ENCODE results near the gene PCBP3.
"Not testable (repeated sequence)": the region's sequence is repeated elsewhere in the genome, so short reads cannot be mapped to it uniquely, and the experiment has no call there.

PCBP3 gene

GRCh38 chr21:45945066-45945867 lies 301.7 kb downstream of the PCBP3 start:
- no peak for DNase-seq (ENCODE audit: low read depth in 2 of 2)

DNA sequence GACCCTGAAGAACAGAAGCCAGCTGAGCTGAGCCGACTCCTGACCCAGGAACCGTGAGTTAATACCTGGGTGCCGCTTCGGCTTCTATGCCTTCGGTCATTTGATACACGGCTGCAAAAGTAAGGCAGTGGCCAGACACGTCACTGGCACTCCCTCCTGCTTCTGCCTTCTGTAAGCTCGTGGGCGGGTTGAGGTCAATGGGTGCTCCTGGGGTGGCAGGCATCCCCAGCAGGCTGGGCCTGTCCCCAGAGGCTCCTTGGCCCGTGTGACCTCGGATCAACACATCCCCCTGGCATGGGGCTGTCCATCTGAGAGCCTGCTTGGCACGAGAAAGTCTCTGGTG lies 302.3 kb downstream of the PCBP3 start:
- no peak for DNase-seq (ENCODE audit: low read depth in 2 of 2)

- no peak for DNase-seq (ENCODE audit: low read depth in 2 of 2)
These were observed 303.8 kb downstream of the PCBP3 start for GRCh38 chr21:45947296-45947695.

GRCh38 chr21:45947716-45948255 lies 304.3 kb downstream of the PCBP3 start:
- DNase-seq (ENCODE audit: low read depth in 2 of 2), result no peak

DNA sequence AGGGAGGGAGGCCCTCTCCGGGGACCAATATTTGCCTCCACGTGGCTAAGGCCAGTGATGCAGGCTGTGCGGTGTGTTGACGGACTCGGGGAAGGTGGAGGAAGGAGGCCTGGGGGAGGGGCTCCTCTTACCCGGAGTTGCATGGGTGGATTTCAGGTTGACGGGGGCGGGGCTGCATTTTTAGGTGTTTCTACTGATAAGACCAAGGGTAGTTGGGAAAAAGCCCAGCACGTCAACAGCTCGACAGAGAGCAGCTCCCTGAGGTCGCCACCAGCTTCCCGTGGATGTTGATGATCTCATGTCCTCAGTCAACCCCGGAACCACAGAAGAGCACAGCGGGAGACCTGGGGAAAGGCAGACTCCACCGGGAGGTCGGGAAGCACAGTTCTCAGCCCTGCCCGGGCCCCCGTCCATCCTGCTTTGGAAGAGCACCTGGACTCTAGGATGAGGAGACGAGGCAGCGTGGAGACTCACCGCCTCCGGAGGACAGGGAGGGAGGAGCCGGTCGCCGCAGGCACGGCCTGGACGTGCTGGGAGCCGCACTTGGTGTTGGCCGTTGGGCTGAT lies 305.1 kb downstream of the PCBP3 start:
- DNase-seq (ENCODE audit: low read depth in 2 of 2), result no peak

GRCh38 chr21:45949928-45950739 lies 306.6 kb downstream of the PCBP3 start:
- DNase-seq (ENCODE audit: low read depth in 2 of 2), result no peak

DNA sequence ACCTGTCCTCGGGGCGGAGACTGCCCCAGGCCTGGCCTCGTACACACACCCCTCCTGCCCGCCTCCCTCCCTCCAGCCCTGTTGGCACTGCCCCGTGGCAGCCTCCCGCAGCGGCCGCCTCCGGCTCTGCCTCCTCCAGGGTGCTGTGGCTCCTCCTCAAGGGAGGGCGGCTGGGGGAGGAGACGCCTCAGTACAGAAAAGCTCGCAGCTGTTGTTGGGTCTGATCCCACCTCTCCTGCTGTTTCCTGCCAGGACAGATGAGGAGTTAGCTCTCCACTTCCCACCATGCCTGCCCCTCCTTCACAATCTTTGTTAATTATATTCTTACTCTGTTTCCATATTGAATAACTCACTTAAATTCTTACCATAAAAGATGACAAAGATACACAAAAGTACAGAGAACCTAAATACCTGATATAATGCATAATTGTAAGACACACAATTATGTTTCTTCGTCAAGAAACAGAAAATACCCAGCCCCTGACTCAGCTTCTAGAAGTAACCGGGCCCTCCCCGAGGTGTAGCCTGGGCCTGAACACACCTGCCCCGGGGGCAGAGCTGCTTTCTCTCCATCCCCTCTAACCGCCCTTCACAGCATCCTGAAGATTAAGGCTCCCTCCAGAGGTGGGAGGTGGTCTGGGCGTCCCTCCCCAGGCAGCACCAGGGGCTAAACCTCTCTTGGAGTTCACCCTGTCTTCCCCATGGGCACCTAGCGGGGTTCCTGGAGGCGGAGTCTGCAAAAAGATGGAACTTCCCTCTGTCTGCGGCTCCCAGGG lies 307.4 kb downstream of the PCBP3 start:
- DNase-seq (ENCODE audit: low read depth in 2 of 2), result no peak

DNA sequence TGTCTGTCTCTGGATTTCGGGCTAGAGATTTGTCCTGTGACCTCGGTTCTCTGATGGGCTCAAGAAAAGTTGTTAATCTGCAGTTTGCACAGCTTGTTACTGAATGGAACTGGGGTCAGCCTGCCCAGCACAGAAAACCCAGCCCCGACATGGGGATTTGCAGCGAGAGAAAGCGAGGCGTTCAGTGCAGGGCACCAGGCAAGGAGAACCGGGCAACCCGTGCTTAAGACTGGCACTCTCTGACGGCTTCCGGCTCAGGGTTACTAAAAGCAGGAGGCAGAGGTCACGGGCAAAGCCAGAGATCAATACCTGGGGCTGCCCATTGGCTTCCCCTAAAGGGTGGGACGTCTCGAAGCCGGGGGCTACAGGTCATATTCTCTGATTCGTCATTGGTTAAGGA lies 308.2 kb downstream of the PCBP3 start:
- no peak for DNase-seq (ENCODE audit: low read depth in 2 of 2)

- DNase-seq (ENCODE audit: low read depth in 2 of 2), result not testable (repeated sequence)
These were observed 309.0 kb downstream of the PCBP3 start for GRCh38 chr21:45952527-45952926.

- DNase-seq (ENCODE audit: low read depth in 2 of 2), result no peak
These were observed 309.4 kb downstream of the PCBP3 start for GRCh38 chr21:45952974-45953373.

DNA sequence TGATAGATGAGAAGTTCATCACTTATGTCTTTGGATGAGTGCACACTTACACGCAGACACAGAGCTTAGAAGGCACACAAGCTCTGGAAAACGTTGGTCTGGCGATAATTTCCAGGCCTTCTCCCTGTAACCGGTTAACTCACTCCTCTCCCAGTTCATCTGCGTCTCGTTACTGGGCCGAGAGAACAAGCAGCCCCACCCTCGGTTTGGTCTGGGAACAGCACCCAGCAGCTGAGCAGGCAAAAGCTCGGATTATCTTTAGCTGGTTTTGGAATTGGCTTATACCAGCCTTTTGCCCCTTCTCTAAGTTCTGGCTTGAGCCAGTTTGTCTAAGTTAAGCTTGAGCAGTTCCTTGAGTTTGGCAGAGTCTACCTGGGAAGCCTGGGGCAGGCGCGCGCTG lies 310.7 kb downstream of the PCBP3 start:
- no peak for DNase-seq (ENCODE audit: low read depth in 2 of 2)

GRCh38 chr21:45954921-45955320 lies 311.4 kb downstream of the PCBP3 start:
- DNase-seq (ENCODE audit: low read depth in 2 of 2), result no peak

DNA sequence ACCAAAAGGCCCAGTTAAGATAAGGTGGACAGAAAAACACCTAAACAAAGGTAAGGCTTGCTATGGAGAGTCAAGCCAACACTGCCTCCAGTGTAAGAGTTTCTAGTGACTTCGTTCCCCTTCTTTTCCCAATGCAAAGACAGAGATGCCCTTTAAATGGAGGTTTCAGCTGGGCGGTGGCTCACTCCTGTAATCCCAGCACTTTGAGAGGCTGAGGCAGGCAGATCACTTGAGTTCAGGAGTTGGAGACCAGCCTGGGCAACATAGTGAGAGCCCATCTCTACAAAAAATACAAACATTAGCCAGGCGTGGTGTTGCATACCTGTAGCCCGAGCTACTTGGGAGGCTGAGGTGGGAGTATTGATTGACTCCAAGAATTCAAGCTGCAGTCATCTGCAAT lies 314.0 kb downstream of the PCBP3 start:
- DNase-seq (ENCODE audit: low read depth in 2 of 2), result no peak

DNA sequence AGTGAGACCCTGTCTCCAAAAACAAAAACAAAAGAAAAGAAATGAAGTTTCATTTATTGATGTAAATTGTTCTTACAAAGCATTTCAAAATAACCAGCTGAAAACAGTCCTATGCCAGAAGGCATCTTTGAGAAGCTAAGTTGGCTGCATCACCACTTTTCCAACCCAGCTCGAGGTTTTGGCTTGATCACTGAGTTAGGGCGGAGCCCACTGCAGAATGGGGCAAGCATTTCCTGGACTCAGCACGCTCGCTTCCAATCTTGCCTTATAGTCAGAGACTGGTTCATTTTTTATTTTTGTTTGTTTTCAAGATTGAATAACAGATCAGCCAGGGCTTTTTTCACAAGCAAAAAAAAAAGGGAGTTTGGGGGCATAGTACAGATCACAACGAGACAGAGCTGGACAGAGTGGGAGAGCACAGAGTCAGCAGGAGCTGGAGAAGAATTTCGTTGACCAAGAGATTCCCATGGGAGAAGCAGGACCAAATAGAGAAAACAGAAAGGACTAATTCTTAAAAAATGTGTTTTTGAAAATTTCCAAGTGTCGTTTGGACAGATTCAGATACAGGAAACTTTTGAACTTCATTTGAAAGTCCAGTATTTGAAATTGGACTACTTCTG lies 314.6 kb downstream of the PCBP3 start:
- no peak for DNase-seq (ENCODE audit: low read depth in 2 of 2)

GRCh38 chr21:45959182-45959581 lies 315.7 kb downstream of the PCBP3 start:
- no peak for DNase-seq (ENCODE audit: low read depth in 2 of 2)

DNA sequence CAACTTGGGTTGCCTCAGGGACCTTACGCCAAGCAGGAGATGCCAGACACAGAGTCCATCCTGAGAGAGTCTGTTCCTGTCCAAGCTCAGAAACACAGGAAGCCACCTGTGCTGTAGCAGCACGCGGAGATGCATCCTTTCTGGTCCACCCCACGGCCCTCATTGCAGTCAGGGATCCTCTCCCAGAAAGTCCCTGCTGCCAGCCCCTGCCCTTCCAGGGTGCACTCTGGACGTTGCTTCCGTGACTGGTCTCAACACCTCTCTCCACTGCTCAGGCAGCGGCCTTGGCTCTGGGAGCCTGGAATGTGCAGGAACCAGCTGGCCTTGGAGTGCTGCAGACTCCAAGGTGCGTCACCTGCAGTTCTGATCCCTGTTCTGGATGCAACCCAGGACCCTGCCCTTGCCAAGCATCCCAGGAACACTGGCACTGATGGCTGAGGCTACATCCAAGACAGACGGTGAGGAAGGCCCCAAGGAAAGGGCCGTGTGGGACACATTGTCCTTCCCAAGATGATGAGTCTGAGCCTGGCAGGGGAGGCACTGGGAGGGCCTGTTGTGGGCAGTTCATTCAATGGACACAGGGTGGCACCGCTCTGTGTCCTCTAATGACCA lies 316.4 kb downstream of the PCBP3 start:
- DNase-seq (ENCODE audit: low read depth in 2 of 2), result no peak

GRCh38 chr21:45961408-45961807 lies 317.9 kb downstream of the PCBP3 start:
- DNase-seq (ENCODE audit: low read depth in 2 of 2), result not testable (repeated sequence)

DNA sequence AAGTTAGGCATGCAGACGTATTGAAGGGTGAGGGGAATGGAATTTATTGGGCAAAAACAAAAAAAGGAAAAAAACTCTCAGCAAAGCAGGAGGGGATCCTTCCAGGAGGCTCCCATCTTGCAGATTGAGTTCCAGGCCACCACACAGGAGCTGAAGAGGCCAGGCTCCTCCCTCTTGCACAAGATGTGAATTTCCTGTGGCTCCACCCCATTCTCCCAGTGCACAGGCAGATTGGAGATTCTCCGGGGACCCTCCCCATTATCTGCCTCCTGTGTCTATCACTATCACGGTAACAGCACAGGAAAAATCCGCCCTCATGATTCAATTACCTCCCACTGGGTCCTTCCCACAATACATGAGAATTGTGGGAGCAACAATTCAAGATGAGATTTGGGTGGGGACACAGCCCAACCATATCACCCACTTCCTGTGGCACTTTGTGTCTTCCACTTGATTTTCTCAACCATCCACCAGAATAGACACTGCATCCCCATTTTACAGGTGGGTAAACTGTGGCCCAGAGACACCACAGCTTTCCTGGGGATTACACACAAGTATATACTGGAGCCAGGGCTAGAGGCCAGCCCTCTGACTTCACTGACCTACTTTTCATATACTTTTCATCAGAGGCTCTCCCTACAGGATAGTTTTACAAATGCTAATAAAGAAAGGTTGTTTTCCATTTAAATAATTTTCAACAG lies 319.2 kb downstream of the PCBP3 start:
- no peak for DNase-seq (ENCODE audit: low read depth in 2 of 2)

DNA sequence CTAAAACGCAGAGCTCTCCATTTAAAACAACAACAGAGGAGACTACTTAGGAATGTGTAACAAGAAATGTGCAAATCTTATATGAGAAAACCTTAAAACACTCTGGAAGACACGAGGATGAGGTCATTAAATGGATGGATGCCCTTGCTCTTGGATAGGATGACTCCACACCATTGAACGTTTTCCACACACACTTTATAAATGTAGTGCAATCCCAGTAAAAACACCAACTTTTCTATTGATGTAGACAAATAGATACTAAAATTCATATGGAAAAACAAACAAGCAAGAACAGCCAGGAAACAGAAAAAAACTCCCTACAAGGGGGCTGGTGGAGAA lies 319.7 kb downstream of the PCBP3 start:
- DNase-seq (ENCODE audit: low read depth in 2 of 2), result no peak

- no peak for DNase-seq (ENCODE audit: low read depth in 2 of 2)
These were observed 321.1 kb downstream of the PCBP3 start for GRCh38 chr21:45964649-45965048.
